ENCODE results near the gene RIPK3. TPM values are rescaled to one million over a fixed set of nuclear protein-coding genes. Genes with fewer than 3 reads are reported as not detected.

Gene RIPK3
- total RNA-seq, 1 donor from 2014 or later, result 0.62 TPM

- Mint-ChIP-seq H3K9me3 (ENCODE audit: low read depth) (no peaks in the 10 kb centered on the region), H3K4me1 (ENCODE audit: low read depth) (peaks cover 13% of the 10 kb centered on the region), H3K4me3 (ENCODE audit: low read depth) (peak overlapping the region; percentile 78), H3K36me3 (ENCODE audit: insufficient read depth) (no peaks in the 10 kb centered on the region), H3K27ac (peak overlapping the region; percentile 94), H3K27me3 (peaks cover 18% of the 10 kb centered on the region)
- TF ChIP-seq, protein P1, sequence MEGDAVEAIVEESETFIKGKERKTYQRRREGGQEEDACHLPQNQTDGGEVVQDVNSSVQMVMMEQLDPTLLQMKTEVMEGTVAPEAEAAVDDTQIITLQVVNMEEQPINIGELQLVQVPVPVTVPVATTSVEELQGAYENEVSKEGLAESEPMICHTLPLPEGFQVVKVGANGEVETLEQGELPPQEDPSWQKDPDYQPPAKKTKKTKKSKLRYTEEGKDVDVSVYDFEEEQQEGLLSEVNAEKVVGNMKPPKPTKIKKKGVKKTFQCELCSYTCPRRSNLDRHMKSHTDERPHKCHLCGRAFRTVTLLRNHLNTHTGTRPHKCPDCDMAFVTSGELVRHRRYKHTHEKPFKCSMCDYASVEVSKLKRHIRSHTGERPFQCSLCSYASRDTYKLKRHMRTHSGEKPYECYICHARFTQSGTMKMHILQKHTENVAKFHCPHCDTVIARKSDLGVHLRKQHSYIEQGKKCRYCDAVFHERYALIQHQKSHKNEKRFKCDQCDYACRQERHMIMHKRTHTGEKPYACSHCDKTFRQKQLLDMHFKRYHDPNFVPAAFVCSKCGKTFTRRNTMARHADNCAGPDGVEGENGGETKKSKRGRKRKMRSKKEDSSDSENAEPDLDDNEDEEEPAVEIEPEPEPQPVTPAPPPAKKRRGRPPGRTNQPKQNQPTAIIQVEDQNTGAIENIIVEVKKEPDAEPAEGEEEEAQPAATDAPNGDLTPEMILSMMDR (IDR thresholded peaks at IDR 0.05; ENCODE audit: unreplicated experiment), result peak; percentile 89
- DNase-seq (ENCODE audit: low spot score, unreplicated experiment), result peak; percentile 76
These were observed 26.0 kb upstream of the RIPK3 start for GRCh38 chr14:24365600-24366412.

DNA sequence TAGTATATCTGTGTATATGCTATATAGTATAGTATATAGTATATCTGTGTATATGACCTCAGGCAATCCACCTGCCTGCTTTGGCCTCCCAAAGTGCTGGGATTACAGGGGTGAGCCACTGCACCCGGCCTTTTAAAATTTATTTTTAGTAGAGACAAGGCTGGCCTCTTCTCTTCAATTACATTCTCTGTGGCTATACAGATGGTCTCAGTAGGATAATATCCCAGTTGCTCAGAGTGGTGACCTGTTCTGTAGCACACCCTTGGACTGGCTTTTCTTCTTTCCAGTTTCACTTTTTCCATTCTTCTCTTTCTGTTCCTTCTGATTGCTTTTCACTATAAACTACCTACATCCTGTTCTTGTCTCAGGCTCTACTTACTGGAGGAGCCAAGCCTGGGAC, 25.1 kb upstream of the RIPK3 start:
- no peak for DNase-seq (ENCODE audit: low spot score, unreplicated experiment)
- TF ChIP-seq, protein P1 (IDR thresholded peaks at IDR 0.05; ENCODE audit: unreplicated experiment), result no peak
- Mint-ChIP-seq H3K27ac (no peak overlapping the region), H3K36me3 (ENCODE audit: insufficient read depth) (no peaks in the 10 kb centered on the region), H3K4me1 (ENCODE audit: low read depth) (peaks cover 13% of the 10 kb centered on the region), H3K27me3 (peaks cover 22% of the 10 kb centered on the region), H3K9me3 (ENCODE audit: low read depth) (no peaks in the 10 kb centered on the region), H3K4me3 (ENCODE audit: low read depth) (no peak overlapping the region)

- peaks cover 25% of the 10 kb centered on the region for H3K27me3 Mint-ChIP-seq
- TF ChIP-seq, protein P1 (IDR thresholded peaks at IDR 0.05; ENCODE audit: unreplicated experiment), result no peak
- H3K9me3 Mint-ChIP-seq (ENCODE audit: low read depth), result no peaks in the 10 kb centered on the region
- no peak overlapping the region for H3K27ac Mint-ChIP-seq
- H3K4me1 Mint-ChIP-seq (ENCODE audit: low read depth), result peaks cover 11% of the 10 kb centered on the region
- DNase-seq (ENCODE audit: low spot score, unreplicated experiment), result no peak
- H3K36me3 Mint-ChIP-seq (ENCODE audit: insufficient read depth), result no peaks in the 10 kb centered on the region
- no peak overlapping the region for H3K4me3 Mint-ChIP-seq (ENCODE audit: low read depth)
These were observed 23.6 kb upstream of the RIPK3 start for GRCh38 chr14:24363401-24363800.

DNA sequence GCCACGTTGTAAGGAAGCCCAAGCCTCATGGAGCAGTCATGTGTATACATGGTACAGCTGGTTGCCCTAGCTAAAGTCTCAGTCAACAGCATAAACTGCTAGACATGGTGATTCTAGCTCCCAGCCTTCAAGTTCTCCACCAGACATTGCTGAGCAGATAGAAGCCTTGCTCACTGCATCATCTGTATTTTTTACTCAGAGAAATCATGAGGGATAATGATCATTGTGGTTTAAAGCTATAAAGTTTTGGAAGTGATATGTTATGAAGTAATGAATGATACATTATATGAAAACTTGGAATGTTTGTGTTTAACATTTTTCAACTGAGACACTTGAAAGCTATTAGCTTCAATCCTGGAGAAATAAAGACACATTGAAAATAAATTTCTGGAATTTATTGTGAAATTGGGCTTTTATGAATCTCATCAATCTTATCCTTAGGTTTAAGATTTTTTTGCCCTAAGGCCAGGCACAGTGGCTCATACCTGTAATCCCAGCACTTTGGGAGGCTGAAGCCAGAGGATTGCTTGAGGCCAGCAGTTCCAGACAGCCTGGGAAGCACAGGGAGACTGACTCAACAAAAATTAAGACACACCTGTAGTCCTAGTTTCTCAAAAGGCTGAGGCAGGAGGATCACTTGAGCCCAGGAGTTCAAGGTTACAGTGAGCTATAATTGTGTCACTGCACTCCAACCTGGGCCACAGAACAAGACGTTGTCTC, 22.6 kb upstream of the RIPK3 start:
- peaks cover 33% of the 10 kb centered on the region for H3K27me3 Mint-ChIP-seq
- H3K36me3 Mint-ChIP-seq (ENCODE audit: insufficient read depth), result no peaks in the 10 kb centered on the region
- no peaks in the 10 kb centered on the region for H3K9me3 Mint-ChIP-seq (ENCODE audit: low read depth)
- no peak for DNase-seq (ENCODE audit: low spot score, unreplicated experiment)
- no peak overlapping the region for H3K27ac Mint-ChIP-seq
- no peak overlapping the region for H3K4me3 Mint-ChIP-seq (ENCODE audit: low read depth)
- H3K4me1 Mint-ChIP-seq (ENCODE audit: low read depth), result peaks cover 9% of the 10 kb centered on the region
- TF ChIP-seq, protein P1 (IDR thresholded peaks at IDR 0.05; ENCODE audit: unreplicated experiment), result no peak

DNA sequence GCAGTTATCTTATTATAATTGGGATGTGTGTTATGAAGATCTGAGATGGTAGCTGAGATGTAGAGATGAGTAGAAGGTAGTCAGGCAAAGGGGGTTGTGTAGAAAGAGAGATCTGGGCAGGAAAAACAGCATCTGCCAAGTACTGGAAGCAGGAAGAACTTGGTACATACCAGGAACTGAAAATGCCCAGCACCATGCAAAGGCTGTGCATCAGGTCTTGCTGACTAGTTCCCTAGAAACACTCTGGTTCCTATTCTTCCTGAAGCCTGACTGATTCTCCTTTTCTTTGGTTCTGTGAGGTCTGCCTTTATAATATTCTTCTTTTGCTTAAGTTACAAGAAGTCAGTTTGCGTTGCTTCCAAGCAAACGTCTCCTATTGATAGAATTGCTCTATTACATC, 21.5 kb upstream of the RIPK3 start:
- no peak for DNase-seq (ENCODE audit: low spot score, unreplicated experiment)
- H3K27me3 Mint-ChIP-seq, result peaks cover 36% of the 10 kb centered on the region
- no peak overlapping the region for H3K27ac Mint-ChIP-seq
- H3K9me3 Mint-ChIP-seq (ENCODE audit: low read depth), result no peaks in the 10 kb centered on the region
- no peak overlapping the region for H3K4me3 Mint-ChIP-seq (ENCODE audit: low read depth)
- H3K36me3 Mint-ChIP-seq (ENCODE audit: insufficient read depth), result no peaks in the 10 kb centered on the region
- H3K4me1 Mint-ChIP-seq (ENCODE audit: low read depth), result peaks cover 7% of the 10 kb centered on the region
- TF ChIP-seq, protein P1 (IDR thresholded peaks at IDR 0.05; ENCODE audit: unreplicated experiment), result no peak

Measured in progenitor cell of endocrine pancreas (in vitro differentiated cells).